GM03348 (cell line): ENCODE measurements around the gene TMOD2.

Experiments used
- DNase-seq: peaks from one replicate; pipeline ENCODE4 v3.0.0; 2012; ENCODE audit warnings: low spot score

Gene TMOD2

GRCh38 chr15:51861557-51862359, 110.4 kb downstream of the TMOD2 start:
- no peak for DNase-seq

- DNase-seq, result no peak
Measured at GRCh38 chr15:51863131-51863530, 111.7 kb downstream of the TMOD2 start.

DNA sequence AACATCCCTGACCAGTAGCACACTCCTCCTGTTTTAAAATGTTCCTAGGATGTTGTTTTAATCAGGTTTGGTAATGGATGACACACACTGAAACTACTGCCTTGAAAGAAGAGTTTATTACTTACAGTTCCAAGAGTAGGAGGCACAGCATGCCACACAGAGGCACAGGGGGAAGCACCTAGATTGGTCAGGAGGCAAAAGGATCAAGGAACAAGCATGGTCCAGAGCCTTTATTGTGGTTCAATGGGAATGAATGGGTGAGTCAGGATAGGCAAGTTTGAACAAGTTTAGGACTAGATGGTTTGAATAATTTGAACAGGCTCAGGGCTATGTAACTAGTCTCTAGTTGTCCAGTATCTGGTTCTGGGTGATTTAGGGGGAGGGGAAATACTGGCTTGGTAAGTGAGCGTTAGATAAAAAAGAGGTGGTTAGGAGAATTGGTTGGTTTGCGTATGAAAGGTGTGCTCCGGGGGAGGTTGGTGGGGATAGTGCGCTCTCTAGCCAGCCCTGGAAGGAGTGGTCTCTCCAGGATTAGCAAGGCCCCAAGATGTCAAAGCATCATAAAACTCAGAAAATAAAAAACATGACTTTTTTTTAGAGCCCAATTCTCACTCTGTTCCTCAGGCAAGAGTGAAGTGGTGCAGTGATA, 113.1 kb downstream of the TMOD2 start:
- no peak for DNase-seq

DNA sequence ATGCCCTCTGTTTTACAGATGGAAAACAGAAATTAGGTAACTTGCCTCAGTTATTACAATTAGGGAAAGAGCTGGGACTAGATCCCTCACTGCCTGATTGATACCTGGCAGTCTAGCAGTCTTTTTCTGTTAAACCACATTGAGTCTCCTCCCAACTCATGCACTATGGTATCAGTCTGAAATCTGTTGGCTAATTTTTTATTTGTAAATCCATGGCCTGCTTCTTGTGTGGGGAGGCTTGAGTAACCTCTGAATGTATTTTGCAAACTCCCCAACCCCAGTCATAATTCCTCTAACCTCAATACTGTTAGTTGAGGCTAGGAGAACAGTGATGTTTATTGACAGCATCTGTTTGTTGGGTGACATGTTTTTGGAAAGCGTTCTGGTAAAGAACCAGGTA, 113.9 kb downstream of the TMOD2 start:
- DNase-seq, result no peak
